ENCODE measurements around the gene PDILT. TPM values are rescaled to one million over a fixed set of nuclear protein-coding genes. Genes with fewer than 3 reads are reported as not detected.

The PDILT gene
- total RNA-seq, 3 donors from 2014 or later, result not detected

DNA sequence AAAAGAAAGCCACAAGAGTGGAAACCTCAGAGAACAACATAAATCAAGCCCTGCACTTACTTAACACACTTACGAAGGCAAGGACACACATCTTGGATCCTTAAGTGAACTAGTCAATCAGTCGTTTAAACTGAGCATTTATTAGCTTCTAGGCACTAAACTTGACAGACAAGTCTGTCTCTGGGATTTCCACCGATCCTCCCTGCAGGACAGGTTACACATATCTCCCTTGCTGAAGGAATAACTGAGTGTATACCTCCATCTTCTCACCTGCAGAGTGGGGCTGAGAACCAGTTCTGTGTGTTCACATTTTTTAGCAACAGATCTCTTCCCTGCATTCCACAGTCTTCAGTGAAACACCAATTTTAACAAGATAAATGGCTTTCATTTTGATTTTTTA lies 86.1 kb downstream of the PDILT start:
- no peak for TF ChIP-seq POLR2A (IDR thresholded peaks at IDR 0.05)
- TF ChIP-seq, protein P1, sequence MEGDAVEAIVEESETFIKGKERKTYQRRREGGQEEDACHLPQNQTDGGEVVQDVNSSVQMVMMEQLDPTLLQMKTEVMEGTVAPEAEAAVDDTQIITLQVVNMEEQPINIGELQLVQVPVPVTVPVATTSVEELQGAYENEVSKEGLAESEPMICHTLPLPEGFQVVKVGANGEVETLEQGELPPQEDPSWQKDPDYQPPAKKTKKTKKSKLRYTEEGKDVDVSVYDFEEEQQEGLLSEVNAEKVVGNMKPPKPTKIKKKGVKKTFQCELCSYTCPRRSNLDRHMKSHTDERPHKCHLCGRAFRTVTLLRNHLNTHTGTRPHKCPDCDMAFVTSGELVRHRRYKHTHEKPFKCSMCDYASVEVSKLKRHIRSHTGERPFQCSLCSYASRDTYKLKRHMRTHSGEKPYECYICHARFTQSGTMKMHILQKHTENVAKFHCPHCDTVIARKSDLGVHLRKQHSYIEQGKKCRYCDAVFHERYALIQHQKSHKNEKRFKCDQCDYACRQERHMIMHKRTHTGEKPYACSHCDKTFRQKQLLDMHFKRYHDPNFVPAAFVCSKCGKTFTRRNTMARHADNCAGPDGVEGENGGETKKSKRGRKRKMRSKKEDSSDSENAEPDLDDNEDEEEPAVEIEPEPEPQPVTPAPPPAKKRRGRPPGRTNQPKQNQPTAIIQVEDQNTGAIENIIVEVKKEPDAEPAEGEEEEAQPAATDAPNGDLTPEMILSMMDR (IDR thresholded peaks at IDR 0.05), result no peak
- no peak for TF ChIP-seq POLR2AphosphoS5 (IDR thresholded peaks at IDR 0.05)
- DNase-seq (ENCODE audit: low spot score in 2 of 2), result no peak

DNA sequence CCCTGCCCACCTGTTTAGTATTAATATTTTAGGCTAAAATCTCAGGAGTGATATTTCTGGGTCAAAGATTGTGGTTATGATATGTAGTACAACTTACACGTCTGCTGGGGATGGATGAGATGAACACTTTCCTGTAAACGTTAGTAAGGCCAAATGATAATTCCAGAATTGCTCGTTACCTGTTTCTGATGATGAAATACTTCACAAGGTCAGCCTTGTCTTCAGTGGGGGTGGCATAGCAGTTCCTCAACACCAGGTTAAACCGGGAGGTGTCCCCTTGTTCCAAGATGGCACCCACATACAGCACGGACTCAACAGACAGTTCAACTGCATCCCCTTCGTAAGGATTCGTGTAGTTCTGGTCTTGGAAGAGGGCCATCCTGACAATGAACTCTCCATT lies 86.5 kb downstream of the PDILT start:
- Histone ChIP-seq H3K27ac (no peak overlapping the region), H3K4me1 (no peaks in the 10 kb centered on the region), H3K27me3 (no peaks in the 10 kb centered on the region), H3K36me3 (no peaks in the 10 kb centered on the region), H3K9me3 (no peaks in the 10 kb centered on the region), H3K4me3 (no peak overlapping the region)
- DNase-seq (ENCODE audit: low spot score in 2 of 2), result no peak
- TF ChIP-seq POLR2AphosphoS5 (IDR thresholded peaks at IDR 0.05) (no peak), POLR2A (IDR thresholded peaks at IDR 0.05) (no peak)
- TF ChIP-seq, protein P1 (IDR thresholded peaks at IDR 0.05), result no peak
- intact Hi-C loops (cut with DNase I; ENCODE audit: low total_unique reads), result no loop called here

More for the DNA sequence above, 86.1 kb downstream of the PDILT start:
- H3K4me3 ChIP-seq, result no peak overlapping the region
- H3K4me1 ChIP-seq, result no peaks in the 10 kb centered on the region
- H3K27ac ChIP-seq, result no peak overlapping the region
- H3K27me3 ChIP-seq, result peaks cover 0 to under 1% of the 10 kb centered on the region in 2 donors
- intact Hi-C loops (cut with DNase I; ENCODE audit: low total_unique reads), result no loop called here
- H3K36me3 ChIP-seq, result no peaks in the 10 kb centered on the region
- H3K9me3 ChIP-seq, result no peaks in the 10 kb centered on the region

DNA sequence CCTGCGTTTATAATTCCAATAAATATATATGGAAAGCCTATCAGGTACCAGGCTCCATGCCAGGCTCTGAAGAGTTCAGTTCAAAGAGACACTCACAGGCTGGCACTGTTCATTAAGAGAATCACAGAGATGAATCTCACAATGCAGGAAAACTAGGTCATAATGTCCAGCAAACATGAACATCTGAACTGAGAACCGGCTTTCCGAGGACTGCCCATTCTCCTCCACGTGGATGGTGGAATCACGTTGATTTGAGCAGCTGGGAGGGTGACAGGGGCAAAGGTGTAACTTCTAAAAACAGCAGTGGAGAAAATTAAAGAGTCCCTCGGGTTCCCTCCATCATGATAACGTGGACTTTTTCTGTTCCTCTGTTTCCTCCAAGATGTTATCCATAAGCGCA lies 87.4 kb downstream of the PDILT start:
- Histone ChIP-seq H3K36me3 (no peaks in the 10 kb centered on the region), H3K4me1 (no peaks in the 10 kb centered on the region)
- intact Hi-C loops (cut with DNase I; ENCODE audit: low total_unique reads), result no loop called here

DNA sequence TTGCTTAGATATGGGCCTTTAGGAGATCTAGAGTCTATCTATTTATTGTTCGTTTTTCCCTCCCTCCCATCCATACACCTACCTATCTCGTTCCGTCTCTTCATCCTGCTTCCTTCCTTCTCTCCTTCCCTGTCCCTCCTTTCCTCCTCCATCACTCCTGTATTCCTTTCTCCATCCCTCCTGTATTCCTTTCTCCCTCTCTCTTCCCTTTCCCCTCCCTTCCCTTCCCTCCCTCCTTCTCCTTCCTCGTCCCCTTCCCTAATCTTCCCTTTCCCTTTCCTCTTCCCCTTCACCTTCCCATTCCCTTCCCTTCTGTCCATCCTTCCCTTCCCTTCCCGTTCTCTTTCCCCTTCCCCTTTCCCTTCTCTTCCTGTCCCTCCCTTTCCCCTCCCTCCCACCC lies 87.8 kb downstream of the PDILT start:
- Histone ChIP-seq H3K4me1 (no peaks in the 10 kb centered on the region), H3K27ac (no peak overlapping the region), H3K27me3 (no peaks in the 10 kb centered on the region), H3K36me3 (no peaks in the 10 kb centered on the region), H3K9me3 (no peaks in the 10 kb centered on the region), H3K4me3 (no peak overlapping the region)
- DNase-seq (ENCODE audit: low spot score in 2 of 2), result no peak
- intact Hi-C loops (cut with DNase I; ENCODE audit: low total_unique reads), result no loop called here
- no peak for TF ChIP-seq POLR2AphosphoS5 (IDR thresholded peaks at IDR 0.05)
- TF ChIP-seq POLR2A (IDR thresholded peaks at IDR 0.05), result no peak
- TF ChIP-seq, protein P1 (IDR thresholded peaks at IDR 0.05), result no peak

More for the DNA sequence above, 87.4 kb downstream of the PDILT start:
- H3K4me3 ChIP-seq, result no peak overlapping the region
- no peak overlapping the region for H3K27ac ChIP-seq
- TF ChIP-seq, protein P1 (IDR thresholded peaks at IDR 0.05), result no peak
- TF ChIP-seq POLR2AphosphoS5 (IDR thresholded peaks at IDR 0.05) (no peak), POLR2A (IDR thresholded peaks at IDR 0.05) (no peak)
- no peak for DNase-seq (ENCODE audit: low spot score in 2 of 2)
- no peaks in the 10 kb centered on the region for H3K9me3 ChIP-seq
- H3K27me3 ChIP-seq, result no peaks in the 10 kb centered on the region

DNA sequence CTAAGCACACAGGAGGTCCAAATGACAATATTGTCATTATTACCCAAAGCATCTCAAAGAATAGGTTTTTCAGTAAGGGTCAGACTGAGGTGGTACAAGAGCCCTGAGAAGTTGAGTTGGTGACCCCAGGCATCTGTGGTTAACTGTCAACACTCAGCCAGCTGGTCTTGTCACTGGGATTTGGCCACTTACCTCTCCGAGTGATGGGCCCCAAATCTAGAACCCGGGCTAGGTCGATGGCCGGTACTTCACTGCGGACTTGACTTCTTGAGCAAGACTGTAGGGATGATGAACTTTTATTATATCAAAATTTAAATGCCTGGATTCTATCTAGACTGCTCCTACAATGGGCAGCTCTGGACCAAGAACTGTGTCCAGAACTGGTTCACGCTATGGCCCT lies 88.8 kb downstream of the PDILT start:
- TF ChIP-seq POLR2A (IDR thresholded peaks at IDR 0.05) (no peak), POLR2AphosphoS5 (IDR thresholded peaks at IDR 0.05) (no peak)
- TF ChIP-seq, protein P1 (IDR thresholded peaks at IDR 0.05), result no peak
- no peak for DNase-seq (ENCODE audit: low spot score in 2 of 2)
- H3K27me3 ChIP-seq, result no peaks in the 10 kb centered on the region
- H3K9me3 ChIP-seq, result no peaks in the 10 kb centered on the region
- no peak overlapping the region for H3K4me3 ChIP-seq
- no peaks in the 10 kb centered on the region for H3K36me3 ChIP-seq
- H3K27ac ChIP-seq, result no peak overlapping the region
- intact Hi-C loops (cut with DNase I; ENCODE audit: low total_unique reads), result no loop called here
- H3K4me1 ChIP-seq, result no peaks in the 10 kb centered on the region
